ENCODE measurements around the gene SLC39A11.

Gene SLC39A11

GRCh38 chr17:72810991-72811508, 281.4 kb downstream of the SLC39A11 start:
- Mint-ChIP-seq H3K9me3 (peaks cover 18% of the 10 kb centered on the region), H3K27ac (no peak overlapping the region), H3K4me1 (peaks cover 8% of the 10 kb centered on the region), H3K36me3 (ENCODE audit: low read depth) (peaks cover 18% of the 10 kb centered on the region), H3K4me3 (no peak overlapping the region), H3K27me3 (ENCODE audit: low read depth) (no peaks in the 10 kb centered on the region)
- TF ChIP-seq, protein P1, sequence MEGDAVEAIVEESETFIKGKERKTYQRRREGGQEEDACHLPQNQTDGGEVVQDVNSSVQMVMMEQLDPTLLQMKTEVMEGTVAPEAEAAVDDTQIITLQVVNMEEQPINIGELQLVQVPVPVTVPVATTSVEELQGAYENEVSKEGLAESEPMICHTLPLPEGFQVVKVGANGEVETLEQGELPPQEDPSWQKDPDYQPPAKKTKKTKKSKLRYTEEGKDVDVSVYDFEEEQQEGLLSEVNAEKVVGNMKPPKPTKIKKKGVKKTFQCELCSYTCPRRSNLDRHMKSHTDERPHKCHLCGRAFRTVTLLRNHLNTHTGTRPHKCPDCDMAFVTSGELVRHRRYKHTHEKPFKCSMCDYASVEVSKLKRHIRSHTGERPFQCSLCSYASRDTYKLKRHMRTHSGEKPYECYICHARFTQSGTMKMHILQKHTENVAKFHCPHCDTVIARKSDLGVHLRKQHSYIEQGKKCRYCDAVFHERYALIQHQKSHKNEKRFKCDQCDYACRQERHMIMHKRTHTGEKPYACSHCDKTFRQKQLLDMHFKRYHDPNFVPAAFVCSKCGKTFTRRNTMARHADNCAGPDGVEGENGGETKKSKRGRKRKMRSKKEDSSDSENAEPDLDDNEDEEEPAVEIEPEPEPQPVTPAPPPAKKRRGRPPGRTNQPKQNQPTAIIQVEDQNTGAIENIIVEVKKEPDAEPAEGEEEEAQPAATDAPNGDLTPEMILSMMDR (IDR thresholded peaks at IDR 0.05; ENCODE audit: unreplicated experiment in 3 of 3), result no peak

GRCh38 chr17:72806011-72806410, 286.5 kb downstream of the SLC39A11 start:
- H3K27me3 Mint-ChIP-seq (ENCODE audit: low read depth), result peaks cover 4% of the 10 kb centered on the region
- peaks cover 17% of the 10 kb centered on the region for H3K9me3 Mint-ChIP-seq
- H3K27ac Mint-ChIP-seq, result no peak overlapping the region
- TF ChIP-seq, protein P1 (IDR thresholded peaks at IDR 0.05; ENCODE audit: unreplicated experiment in 3 of 3), result no peak
- peaks cover 15% of the 10 kb centered on the region for H3K36me3 Mint-ChIP-seq (ENCODE audit: low read depth)
- H3K4me3 Mint-ChIP-seq, result no peak overlapping the region
- peaks cover 6% of the 10 kb centered on the region for H3K4me1 Mint-ChIP-seq

GRCh38 chr17:72804949-72805707, 287.4 kb downstream of the SLC39A11 start:
- H3K9me3 Mint-ChIP-seq, result peaks cover 21% of the 10 kb centered on the region
- TF ChIP-seq, protein P1 (IDR thresholded peaks at IDR 0.05; ENCODE audit: unreplicated experiment in 3 of 3), result no peak
- H3K36me3 Mint-ChIP-seq (ENCODE audit: low read depth), result peaks cover 20% of the 10 kb centered on the region
- H3K4me1 Mint-ChIP-seq, result peaks cover 6% of the 10 kb centered on the region
- H3K4me3 Mint-ChIP-seq, result no peak overlapping the region
- H3K27me3 Mint-ChIP-seq (ENCODE audit: low read depth), result peaks cover 4% of the 10 kb centered on the region
- no peak overlapping the region for H3K27ac Mint-ChIP-seq

GRCh38 chr17:72802726-72803125, 289.8 kb downstream of the SLC39A11 start:
- TF ChIP-seq, protein P1 (IDR thresholded peaks at IDR 0.05; ENCODE audit: unreplicated experiment in 3 of 3), result no peak
- Mint-ChIP-seq H3K27me3 (ENCODE audit: low read depth) (peaks cover 9% of the 10 kb centered on the region), H3K36me3 (ENCODE audit: low read depth) (peaks cover 29% of the 10 kb centered on the region), H3K9me3 (peaks cover 28% of the 10 kb centered on the region), H3K4me3 (no peak overlapping the region), H3K27ac (no peak overlapping the region), H3K4me1 (peaks cover 6% of the 10 kb centered on the region)

- TF ChIP-seq, protein P1 (IDR thresholded peaks at IDR 0.05; ENCODE audit: unreplicated experiment in 3 of 3), result no peak
- Mint-ChIP-seq H3K4me1 (no peaks in the 10 kb centered on the region), H3K36me3 (ENCODE audit: low read depth) (peaks cover 27% of the 10 kb centered on the region), H3K27ac (no peak overlapping the region), H3K4me3 (no peak overlapping the region), H3K9me3 (peaks cover 38% of the 10 kb centered on the region), H3K27me3 (ENCODE audit: low read depth) (peaks cover 9% of the 10 kb centered on the region)
These were observed 295.3 kb downstream of the SLC39A11 start for GRCh38 chr17:72797142-72797541.

- TF ChIP-seq, protein P1 (IDR thresholded peaks at IDR 0.05; ENCODE audit: unreplicated experiment in 3 of 3), result no peak
- Mint-ChIP-seq H3K27ac (no peak overlapping the region), H3K9me3 (peaks cover 41% of the 10 kb centered on the region), H3K4me3 (no peak overlapping the region), H3K4me1 (no peaks in the 10 kb centered on the region), H3K36me3 (ENCODE audit: low read depth) (peaks cover 27% of the 10 kb centered on the region), H3K27me3 (ENCODE audit: low read depth) (peaks cover 9% of the 10 kb centered on the region)
These were observed 296.5 kb downstream of the SLC39A11 start for GRCh38 chr17:72795941-72796340.
